Small intestine (tissue), 7 donors: ENCODE results near the gene COG5. TPM values are rescaled to one million over a fixed set of nuclear protein-coding genes. Genes with fewer than 3 reads are reported as not detected.
A peak's percentile ranks its signal among the peaks of the same experiment; 100 is the strongest.

Experiments used
- DNase-seq, 2 donors: peaks; one replicate each; pipeline versions ENCODE4 v3.0.0 to v3.0.0-alpha.2; 2013
- FAIRE-seq: peaks from 2 replicates; lab custom pipeline; 2012; peaks lifted over from hg19 to GRCh38; lab: Jason Lieb, UNC
- H3K27ac ChIP-seq, 3 donors: one replicate each; pipeline ENCODE4 v1.5.1; 2013; ENCODE audit warnings: low read length in 2 of 3, mild to moderate bottlenecking in 2 of 3, control low read depth in 1 of 3, inconsistent platforms in 1 of 3, low read depth in 1 of 3, moderate library complexity in 1 of 3
- H3K27me3 ChIP-seq, 3 donors: one replicate each; pipeline ENCODE4 v1.6.1; 2013; ENCODE audit warnings: low read length in 3 of 3, inconsistent platforms in 1 of 3; ENCODE audit not compliant: control insufficient read depth in 3 of 3, insufficient read depth in 3 of 3
- H3K36me3 ChIP-seq, 3 donors: one replicate each; pipeline ENCODE4 v1.6.1; 2013; ENCODE audit warnings: low read length in 3 of 3, inconsistent platforms in 1 of 3, low read depth in 1 of 3, mild to moderate bottlenecking in 1 of 3, moderate library complexity in 1 of 3; ENCODE audit not compliant: control insufficient read depth in 3 of 3, insufficient read depth in 2 of 3
- H3K4me1 ChIP-seq, 3 donors: one replicate each; pipeline ENCODE4 v1.6.1; 2013; ENCODE audit warnings: low read length in 2 of 3, inconsistent platforms in 1 of 3, low read depth in 1 of 3, mild to moderate bottlenecking in 1 of 3, moderate library complexity in 1 of 3; ENCODE audit not compliant: control insufficient read depth in 3 of 3, insufficient read depth in 2 of 3
- H3K4me3 ChIP-seq, 3 donors: one replicate each; pipeline ENCODE4 v1.5.1; 2013; ENCODE audit warnings: low read length in 3 of 3, control low read depth in 1 of 3, inconsistent platforms in 1 of 3, low read depth in 1 of 3, mild to moderate bottlenecking in 1 of 3, moderate library complexity in 1 of 3
- H3K9me3 ChIP-seq, 2 donors: one replicate each; pipeline ENCODE4 v1.6.1; 2013; ENCODE audit warnings: low read depth in 1 of 2, low read length in 1 of 2; ENCODE audit not compliant: control insufficient read depth in 2 of 2, insufficient read depth in 1 of 2
- WGBS, 3 donors: extraction: QIAGEN DNeasy Blood & Tissue Kit; methylation state at CpG; one replicate each; pipeline ENCODE4 v1.1.7; 2013; 5-methylcytosine and 5-hydroxymethylcytosine counted together
- polyA plus RNA-seq, 4 donors: library from polyadenylated mRNA; stranded (reverse) in 3 of 4; unstranded in 1 of 4; fragments of 200-250 nt in 3 of 4; fragments of 120-200 nt in 1 of 4; gene quantifications; one replicate each; pipeline versions ENCODE4 v1.2.1 to v1.2.3, GENCODE V29; 2013
- donor health status: healthy with polysubstance abuse.
- donor health status: control.
- donor health status: control.
- donor health status: Bipolar disorder and iron deficiency.
- donor health status: healthy.

Gene COG5
- polyA plus RNA-seq, 4 donors, result 10.3 to 41.6 (median 12.5) TPM

- H3K27ac ChIP-seq, result no peak overlapping the region
- no peak for FAIRE-seq
- no peaks in the 10 kb centered on the region for H3K36me3 ChIP-seq
- H3K27me3 ChIP-seq, result no peaks in the 10 kb centered on the region
- no peak overlapping the region for H3K4me3 ChIP-seq
- no peaks in the 10 kb centered on the region for H3K4me1 ChIP-seq
- no peak for DNase-seq
- WGBS, 3 donors, result 75 to 83% (median 81%) methylated on average over 5 of the region's 5 CpGs
- no peaks in the 10 kb centered on the region for H3K9me3 ChIP-seq
These were observed 89.6 kb downstream of the COG5 start for GRCh38 chr7:107474104-107474521.

GRCh38 chr7:107472116-107472515 is 91.6 kb downstream of the COG5 start:
- Histone ChIP-seq H3K4me3 (no peak overlapping the region), H3K36me3 (no peaks in the 10 kb centered on the region), H3K4me1 (no peaks in the 10 kb centered on the region), H3K27ac (no peak overlapping the region), H3K27me3 (no peaks in the 10 kb centered on the region), H3K9me3 (no peaks in the 10 kb centered on the region)
- FAIRE-seq, result no peak
- 71 to 85% (median 77%) methylated on average over 3 of the region's 3 CpGs for WGBS, 3 donors
- no peak for DNase-seq

GRCh38 chr7:107471292-107472070 is 92.2 kb downstream of the COG5 start:
- Histone ChIP-seq H3K4me1 (no peaks in the 10 kb centered on the region), H3K27me3 (no peaks in the 10 kb centered on the region), H3K36me3 (no peaks in the 10 kb centered on the region), H3K9me3 (no peaks in the 10 kb centered on the region), H3K27ac (no peak overlapping the region), H3K4me3 (no peak overlapping the region)
- 70 to 83% (median 82%) methylated on average over 3 of the region's 3 CpGs for WGBS, 3 donors
- FAIRE-seq (peak; percentile 33), DNase-seq (no peak)

GRCh38 chr7:107469929-107470328 is 93.8 kb downstream of the COG5 start, which contains the start of gene GPR22:
TSS of gene GPR22 (plus strand) at chr7:107470057. CDS start at chr7:107474061, 4,004 bp downstream.
- DNase-seq (no peak), FAIRE-seq (no peak)
- Histone ChIP-seq H3K36me3 (no peaks in the 10 kb centered on the region), H3K4me3 (no peak within 1 kb of the TSS), H3K27ac (no peak within 1 kb of the TSS), H3K27me3 (no peaks in the 10 kb centered on the region), H3K4me1 (no peaks in the 10 kb centered on the region), H3K9me3 (no peaks in the 10 kb centered on the region)
- 87 to 98% (median 93%) methylated on average over 4 of the region's 4 CpGs for WGBS, 3 donors

- no peak overlapping the region for H3K4me3 ChIP-seq
- H3K36me3 ChIP-seq, result no peaks in the 10 kb centered on the region
- H3K4me1 ChIP-seq, result no peaks in the 10 kb centered on the region
- H3K27ac ChIP-seq, result no peak overlapping the region
- H3K27me3 ChIP-seq, result no peaks in the 10 kb centered on the region
- FAIRE-seq (peak; percentile 94), DNase-seq (no peak)
- H3K9me3 ChIP-seq, result no peaks in the 10 kb centered on the region
- WGBS, 3 donors, result 97 to 100% (median 97%) methylated on average over 1 of the region's 1 CpG
These were observed 94.9 kb downstream of the COG5 start for GRCh38 chr7:107468824-107469223.

- no peak overlapping the region for H3K4me3 ChIP-seq
- DNase-seq, result no peak
- WGBS, 3 donors, result 92 to 97% (median 95%) methylated on average over 2 of the region's 2 CpGs
- FAIRE-seq, result no peak
- no peaks in the 10 kb centered on the region for H3K9me3 ChIP-seq
- no peaks in the 10 kb centered on the region for H3K36me3 ChIP-seq
- H3K4me1 ChIP-seq, result no peaks in the 10 kb centered on the region
- no peak overlapping the region for H3K27ac ChIP-seq
- no peaks in the 10 kb centered on the region for H3K27me3 ChIP-seq
These were observed 95.7 kb downstream of the COG5 start for GRCh38 chr7:107467972-107468371.

- DNase-seq, result no peak
- FAIRE-seq, result no peak
- no peaks in the 10 kb centered on the region for H3K27me3 ChIP-seq
- no peak overlapping the region for H3K27ac ChIP-seq
- no peaks in the 10 kb centered on the region for H3K4me1 ChIP-seq
- no peaks in the 10 kb centered on the region for H3K36me3 ChIP-seq
- H3K9me3 ChIP-seq, result no peaks in the 10 kb centered on the region
- no peak overlapping the region for H3K4me3 ChIP-seq
- 86 to 90% (median 87%) methylated on average over 3 of the region's 3 CpGs for WGBS, 3 donors
These were observed 99.0 kb downstream of the COG5 start for GRCh38 chr7:107464666-107465226.

- H3K9me3 ChIP-seq, result no peaks in the 10 kb centered on the region
- peak; percentile 52 to 54 for DNase-seq
- H3K4me3 ChIP-seq, result no peak overlapping the region
- no peaks in the 10 kb centered on the region for H3K27me3 ChIP-seq
- 82 to 86% (median 83%) methylated on average over 6 of the region's 6 CpGs for WGBS, 3 donors
- H3K4me1 ChIP-seq, result no peaks in the 10 kb centered on the region
- FAIRE-seq, result no peak
- H3K27ac ChIP-seq, result no peak overlapping the region
- peaks cover 0 to 5% (median 2%) of the 10 kb centered on the region in 3 donors for H3K36me3 ChIP-seq
These were observed 100.3 kb downstream of the COG5 start for GRCh38 chr7:107463139-107464078.
